Measurements from ENCODE around the gene DUSP22.
"Not testable (repeated sequence)": the region's sequence is repeated elsewhere in the genome, so short reads cannot be mapped to it uniquely, and the experiment has no call there.

Gene DUSP22

DNA sequence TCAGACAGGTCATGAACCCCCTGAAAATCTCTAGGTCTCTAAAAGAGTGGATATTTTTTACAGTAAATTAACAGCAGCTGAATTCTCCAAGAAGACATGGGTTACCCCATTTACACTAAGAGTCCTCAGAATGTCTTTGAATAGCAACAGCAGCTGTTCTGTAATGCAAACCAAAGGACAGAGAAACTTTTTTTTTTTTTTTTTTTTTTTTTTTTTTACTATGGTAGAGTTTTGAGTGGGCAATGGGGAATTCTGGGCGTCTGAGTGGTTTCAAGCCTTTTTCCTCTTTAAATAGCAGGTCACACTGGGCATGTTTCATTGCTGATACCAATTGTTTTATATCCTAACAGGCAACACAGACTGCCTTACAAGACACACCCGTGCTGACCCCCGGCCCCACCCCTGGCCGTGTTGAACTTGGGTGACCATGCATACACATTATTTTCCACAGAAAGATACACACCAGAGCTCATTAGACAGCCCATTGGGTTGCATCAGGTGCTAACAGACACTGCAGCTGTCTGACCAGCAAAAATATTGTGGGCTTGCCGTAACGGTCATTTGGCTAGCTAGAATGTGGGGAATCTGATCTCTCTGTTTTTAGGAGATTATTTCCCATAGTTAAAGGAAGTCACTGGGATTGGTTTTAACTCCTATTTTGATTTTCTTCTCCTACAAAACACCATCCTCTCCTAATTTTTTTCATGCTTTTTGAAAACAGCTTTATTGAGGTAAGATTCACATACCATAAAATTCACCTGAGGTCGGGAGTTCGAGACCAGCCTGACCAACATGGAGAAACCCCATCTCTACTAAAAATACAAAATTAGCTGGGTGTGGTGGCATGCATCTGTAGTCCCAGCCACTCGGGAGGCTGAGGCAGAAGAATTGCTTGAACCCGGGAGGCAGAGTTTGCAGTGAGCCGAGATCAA, 72.6 kb downstream of the DUSP22 start:
- no peak for DNase-seq (ENCODE audit: low spot score)

DNA sequence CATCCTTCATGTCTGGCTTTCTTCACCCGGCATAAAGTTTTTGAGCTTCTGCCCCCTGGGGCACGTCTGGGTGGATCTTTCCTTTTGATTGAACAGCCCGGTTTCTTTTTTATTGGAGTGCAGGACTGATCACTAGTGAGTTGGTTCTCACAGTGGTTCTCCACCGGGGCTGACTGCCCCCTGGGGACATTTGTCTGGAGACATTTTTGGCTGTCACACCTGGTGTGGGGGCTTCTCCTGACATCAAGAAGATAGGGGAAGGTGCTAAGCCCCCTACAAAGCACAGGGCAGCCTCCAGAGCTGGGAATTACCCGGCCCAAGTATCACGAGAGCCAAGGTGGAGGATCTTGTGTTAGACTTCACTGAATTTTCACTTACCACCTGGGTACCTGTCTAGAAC, 73.5 kb downstream of the DUSP22 start:
- DNase-seq (ENCODE audit: low spot score) = no peak

DNA sequence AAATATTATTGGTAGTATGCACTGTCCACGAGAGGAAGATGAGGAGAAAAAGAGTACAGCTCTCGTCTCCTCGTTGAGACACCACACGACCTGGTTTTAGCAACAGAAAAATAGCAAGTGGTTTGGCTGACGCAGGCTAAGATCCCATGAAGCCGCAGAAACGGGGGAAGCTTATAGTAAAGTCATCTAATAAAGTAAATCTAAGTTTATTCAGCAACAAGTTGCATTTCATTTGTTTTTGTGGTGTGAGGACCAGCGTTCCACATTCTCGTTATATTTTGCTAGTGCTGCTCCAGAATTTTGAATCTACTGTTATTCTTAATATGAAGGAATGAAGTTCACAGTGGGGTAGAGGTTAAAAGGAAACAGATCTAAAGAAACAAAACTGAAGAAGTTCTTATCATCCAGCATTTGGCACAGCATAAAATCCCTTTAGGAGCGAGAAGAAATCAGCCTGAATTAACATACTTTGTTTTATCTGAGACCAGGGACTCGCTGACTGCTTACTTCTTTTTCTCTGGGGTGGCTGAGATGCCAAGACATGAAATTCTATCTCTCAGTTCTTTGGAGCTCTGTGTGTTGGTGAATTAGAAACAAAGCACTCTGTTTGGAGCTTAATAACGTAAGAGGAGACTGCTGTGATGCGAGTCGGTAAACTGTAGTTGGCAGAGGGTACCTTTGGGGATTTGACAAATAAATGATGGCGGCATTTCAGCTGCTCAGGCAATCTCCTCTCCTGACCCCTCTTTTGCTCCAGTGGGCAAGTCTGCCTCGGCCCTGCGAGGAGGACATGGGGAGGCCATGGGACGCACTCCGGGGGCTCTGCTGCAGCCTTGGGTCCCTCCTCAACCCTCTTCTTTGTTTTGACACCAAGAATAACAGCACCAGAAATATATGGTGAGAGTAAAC, 74.4 kb downstream of the DUSP22 start:
- DNase-seq (ENCODE audit: low spot score) = no peak

DNA sequence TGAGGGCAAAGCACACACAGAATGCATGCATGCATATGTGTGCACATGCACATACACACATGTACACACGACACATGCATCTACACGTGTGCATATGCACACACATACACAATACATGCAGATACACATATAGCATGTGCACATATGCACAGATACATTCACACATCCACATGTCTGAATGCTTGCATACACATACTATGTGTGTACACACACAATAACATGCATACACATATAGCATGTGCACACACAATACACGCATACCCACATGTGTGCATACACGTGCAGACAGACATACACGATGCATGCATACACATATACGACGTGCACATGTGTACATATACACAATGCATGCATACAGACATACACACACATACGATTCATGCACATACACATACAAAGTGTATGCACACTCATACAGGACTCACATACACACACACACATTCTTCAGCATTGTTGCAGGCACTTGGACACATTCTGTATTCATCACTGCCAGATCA, 75.1 kb downstream of the DUSP22 start:
- no peak for DNase-seq (ENCODE audit: low spot score)

DNA sequence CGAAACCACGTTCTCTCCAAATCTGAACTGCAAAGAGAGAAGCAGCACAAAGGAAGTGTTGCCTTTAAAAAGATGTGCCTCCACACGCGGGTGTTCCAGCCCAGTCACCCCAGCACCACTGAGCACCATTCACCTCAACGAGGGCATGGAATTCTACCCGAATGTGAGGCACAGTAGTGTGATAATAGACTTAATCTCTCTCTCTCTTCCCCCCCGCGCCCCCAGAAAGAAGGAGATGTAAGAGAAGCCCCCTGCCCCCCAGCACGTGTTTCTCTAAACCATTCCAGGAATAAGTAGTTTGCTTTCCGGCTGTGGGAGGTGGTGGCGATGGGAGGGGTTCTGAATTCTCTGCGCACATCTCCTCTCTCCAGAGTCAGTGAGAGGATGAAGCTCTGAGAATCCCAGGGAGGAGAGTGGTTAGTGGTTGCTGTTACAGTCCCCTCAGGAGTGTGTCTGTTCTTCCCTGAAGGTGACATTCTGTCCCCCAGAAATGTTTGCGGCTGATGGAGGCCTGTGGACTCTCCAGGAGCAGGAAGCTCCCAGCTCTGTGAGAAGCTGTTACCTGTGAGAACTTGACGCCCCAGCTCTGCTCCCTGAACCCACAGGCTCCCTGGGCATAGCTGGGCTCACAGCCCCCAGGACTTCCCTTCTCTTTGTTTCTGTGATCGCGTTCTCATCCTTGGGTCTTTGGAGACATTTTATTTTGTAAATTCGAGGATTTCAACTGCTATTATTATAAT, 75.8 kb downstream of the DUSP22 start:
- no peak for DNase-seq (ENCODE audit: low spot score)

DNA sequence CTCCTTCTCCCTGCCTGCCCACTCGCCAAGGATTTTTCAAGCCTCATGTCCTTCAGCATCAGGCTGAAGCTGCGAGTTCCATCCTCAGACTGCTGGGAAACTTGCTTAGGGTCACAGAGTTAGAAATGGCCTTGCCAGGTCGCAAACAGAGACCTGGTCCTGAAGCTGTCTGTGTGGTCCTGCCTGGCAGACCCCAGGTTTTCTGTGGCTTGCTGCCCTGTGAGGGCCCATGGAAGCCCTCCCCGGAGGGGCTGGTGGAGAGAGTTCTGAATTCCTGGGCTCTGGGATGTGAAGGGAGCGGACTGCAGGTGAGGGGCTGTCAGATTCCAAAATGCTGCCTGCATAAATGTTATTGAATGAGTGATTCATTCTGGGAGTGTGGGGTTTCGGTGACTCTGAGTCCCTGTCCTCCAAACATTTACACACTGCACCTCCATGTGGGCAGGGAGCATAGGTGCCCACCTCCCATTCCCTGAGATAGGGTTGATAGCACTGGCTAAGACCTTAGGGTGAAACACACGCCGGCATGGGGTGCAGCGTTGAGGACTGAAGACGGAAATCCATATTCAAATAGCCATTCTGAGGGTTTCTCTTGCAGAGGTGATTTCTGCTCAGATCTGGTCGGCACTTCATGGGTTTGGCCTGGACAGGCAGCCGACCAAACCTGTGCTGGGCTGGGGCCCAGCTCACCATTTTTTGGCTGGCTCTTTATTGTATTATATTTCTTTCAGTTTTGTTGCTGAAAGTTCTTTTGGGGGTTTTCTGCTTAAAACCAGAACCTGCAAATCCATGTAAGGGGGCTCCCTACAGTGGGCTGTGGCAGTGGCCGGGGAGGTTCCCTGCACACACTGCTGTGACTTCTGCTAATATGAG, 77.5 kb downstream of the DUSP22 start:
- DNase-seq (ENCODE audit: low spot score) = no peak

DNA sequence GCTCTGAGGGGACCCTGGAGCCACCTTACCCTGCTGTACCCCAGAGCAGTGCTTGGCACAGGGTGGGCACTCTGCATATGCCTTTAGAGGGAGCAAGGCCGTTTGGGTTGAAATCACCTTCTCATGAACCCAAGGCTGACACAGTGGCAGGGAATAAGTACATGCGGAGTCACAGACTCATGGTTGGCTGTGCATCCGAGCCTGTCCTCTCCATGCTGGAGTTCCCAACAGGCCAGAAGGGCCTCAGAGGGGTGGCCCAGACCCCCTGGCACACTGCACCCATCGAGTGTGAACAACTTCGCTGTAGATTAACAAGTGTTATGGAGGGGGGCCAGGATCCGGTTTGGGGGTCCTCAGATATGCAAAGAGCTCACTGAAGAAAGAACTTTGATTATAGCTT, 78.3 kb downstream of the DUSP22 start:
- no peak for DNase-seq (ENCODE audit: low spot score)

DNA sequence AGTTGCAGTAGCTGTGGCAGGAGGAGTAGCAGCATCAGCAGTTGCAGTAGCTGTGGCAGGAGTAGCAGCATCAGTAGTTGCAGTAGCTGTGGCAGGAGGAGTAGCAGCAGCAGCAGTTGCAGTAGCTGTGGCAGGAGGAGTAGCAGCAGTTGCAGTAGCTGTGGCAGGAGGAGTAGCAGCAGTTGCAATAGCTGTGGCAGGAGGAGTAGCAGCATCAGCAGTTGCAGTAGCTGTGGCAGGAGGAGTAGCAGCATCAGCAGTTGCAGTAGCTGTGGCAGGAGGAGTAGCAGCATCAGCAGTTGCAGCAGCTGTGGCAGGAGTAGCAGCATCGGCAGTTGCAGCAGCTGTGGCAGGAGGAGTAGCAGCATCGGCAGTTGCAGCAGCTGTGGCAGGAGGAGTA, 79.6 kb downstream of the DUSP22 start:
- not testable (repeated sequence) for DNase-seq (ENCODE audit: low spot score)

DNA sequence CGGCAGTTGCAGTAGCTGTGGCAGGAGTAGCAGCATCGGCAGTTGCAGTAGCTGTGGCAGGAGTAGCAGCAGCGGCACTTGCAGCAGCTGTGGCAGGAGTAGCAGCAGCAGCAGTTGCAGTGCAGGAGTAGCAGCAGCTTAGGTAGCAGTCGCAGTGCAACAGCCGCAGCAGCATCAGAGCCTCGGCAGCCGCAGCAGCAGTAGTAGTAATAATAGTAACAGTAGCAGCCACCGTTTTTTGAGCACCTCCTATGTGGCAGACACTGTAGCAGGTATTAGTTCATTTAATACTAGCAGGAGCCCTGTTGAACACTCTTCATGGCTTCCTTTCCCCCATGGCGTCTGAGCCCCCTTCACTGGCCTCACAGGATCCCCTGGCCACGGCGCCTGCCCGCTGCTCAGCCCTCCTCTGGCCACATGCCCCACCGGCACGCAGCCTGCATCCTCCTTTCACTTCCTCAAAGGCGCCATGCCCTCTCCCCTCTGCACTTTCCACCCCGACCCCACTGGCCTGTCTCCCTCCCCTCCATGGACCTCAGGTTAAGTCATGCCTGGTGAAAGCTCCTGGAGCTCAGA, 80.1 kb downstream of the DUSP22 start:
- no peak for DNase-seq (ENCODE audit: low spot score)

DNA sequence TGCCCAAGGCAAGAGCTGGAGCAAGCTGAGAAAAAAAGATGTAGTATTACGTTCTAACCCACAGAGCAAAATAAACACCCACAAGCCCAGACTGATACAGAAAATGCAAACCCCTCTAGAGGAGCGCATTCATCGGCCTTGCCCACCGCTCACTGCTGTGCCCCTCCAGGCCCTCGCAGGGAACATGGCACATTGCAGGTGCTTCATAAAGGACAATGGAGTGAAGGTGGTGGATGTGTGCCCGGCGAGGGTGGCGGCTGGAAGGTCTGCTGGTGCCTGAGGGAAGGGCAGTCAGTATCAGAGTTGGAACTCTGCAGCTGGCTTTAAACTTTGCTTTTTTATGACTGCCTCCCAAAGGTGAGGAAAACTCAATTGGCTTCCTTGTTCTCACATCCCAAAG, 80.7 kb downstream of the DUSP22 start:
- no peak for DNase-seq (ENCODE audit: low spot score)

DNA sequence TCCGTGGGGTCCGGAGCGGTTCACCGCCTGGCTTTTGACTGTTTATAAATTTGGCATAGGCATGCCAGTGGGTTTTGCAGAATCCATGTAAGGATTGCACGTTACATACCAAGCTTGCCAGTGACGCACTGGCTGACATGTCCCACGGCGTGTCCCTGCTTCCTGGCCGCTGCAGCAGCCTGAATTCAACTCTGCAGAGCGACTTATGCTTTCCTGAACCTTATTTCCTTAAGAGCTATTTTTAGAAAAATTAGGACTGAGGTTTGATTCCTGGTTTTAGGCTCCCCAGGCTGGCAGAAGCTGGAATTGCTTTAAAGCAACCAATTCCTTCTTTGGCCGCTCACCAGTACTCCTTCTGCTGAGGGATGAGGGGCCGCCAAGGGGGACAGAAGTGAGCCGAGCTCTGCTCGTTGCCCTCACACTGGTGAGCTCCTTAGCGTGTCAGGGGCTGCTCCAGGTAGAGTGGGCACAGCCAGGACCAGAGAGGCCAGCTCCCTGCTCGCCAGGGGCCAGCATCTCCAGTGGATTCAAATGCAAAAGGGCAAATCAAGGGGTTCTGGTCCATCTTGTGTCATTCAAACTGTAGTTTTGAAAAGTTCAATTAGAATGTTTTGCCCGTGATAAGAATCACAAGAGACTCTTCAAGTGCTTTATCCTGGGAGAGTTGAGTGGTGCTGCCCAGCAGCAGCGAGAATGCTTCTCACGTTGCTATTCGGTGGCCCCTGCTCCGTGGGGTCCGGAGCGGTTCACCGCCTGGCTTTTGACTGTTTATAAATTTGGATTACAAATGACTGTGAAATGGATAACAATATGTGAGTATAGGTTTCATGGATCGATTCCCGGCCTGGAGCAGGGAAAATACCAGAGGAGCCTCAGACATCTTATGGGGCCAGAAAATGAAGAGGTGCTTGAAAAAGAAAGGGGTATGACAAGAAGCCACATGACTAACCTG, 81.8 kb downstream of the DUSP22 start:
- no peak for DNase-seq (ENCODE audit: low spot score)

DNA sequence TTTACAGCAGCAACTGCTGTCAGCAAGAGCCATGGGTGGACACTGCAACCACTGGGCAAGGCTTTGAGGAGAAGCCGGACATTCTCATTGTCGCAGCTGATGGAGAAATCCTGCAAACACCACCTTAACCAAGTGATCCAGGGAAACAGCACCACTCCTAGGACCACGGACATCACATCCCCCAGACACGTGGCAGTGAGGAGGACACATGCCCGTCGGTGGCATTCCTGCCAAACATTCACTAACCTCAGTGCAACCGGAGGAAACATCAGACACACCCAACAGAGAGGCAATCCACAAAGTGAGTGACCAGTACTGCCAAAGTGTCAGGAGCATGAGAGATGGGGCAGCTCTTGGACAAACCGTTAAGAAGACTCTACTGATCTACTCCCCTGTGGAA, 82.7 kb downstream of the DUSP22 start:
- no peak for DNase-seq (ENCODE audit: low spot score)

DNA sequence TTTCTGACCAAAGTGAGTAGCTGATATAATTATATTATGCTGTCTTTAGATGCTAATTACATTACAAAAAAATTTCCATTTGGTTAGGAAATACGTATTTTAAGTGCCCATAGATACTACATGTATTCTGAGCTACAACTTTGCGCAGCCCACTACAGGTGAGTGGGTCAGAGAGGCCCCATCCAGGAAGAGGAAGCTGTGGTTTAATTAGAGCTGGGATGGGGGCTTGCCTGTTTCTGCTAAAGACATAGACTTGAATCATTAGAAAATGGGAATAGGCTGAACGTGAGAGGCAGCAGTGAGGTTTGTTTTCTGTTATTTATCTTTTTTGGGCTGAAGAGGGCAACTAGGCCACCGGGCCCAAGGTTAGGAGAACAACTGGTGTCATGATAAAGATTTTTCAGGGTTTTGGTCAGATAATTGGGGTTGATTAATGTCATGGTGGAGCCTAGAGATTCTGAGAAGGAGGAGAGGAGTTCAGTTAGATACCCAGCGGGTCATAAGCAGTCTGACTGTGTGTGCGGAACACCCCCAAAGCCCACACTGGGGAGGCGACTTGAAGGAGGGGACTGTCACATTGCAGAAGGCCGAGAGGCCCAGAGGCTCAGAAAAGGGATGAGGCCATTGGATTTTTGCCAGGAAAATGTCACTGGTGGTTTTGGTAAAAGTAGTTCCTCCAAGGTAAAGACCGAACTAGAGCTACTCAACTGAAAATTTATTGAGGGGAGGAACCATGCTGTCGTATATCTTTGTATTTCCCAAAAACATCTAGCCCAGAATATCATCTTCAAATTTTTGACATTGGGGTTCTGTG, 84.7 kb downstream of the DUSP22 start:
- no peak for DNase-seq (ENCODE audit: low spot score)

DNA sequence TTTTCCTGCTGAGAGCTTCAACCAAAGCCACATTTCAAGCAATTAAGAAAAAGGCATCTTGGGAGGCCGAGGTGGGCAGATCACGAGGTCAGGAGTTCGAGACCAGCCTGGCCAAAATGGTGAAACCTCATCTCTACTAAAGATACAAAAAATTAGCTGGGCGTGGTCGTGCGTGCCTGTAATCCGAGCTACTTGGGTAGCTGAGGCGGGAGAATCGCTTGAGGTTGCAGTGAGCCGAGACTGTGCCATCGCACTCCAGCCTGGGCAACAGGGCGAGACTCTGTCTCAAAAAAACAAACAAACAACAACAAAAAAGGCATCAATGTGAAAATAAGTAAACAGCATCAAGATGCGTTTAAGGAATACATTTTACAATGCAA, 85.3 kb downstream of the DUSP22 start:
- DNase-seq (ENCODE audit: low spot score) = not testable (repeated sequence)

DNA sequence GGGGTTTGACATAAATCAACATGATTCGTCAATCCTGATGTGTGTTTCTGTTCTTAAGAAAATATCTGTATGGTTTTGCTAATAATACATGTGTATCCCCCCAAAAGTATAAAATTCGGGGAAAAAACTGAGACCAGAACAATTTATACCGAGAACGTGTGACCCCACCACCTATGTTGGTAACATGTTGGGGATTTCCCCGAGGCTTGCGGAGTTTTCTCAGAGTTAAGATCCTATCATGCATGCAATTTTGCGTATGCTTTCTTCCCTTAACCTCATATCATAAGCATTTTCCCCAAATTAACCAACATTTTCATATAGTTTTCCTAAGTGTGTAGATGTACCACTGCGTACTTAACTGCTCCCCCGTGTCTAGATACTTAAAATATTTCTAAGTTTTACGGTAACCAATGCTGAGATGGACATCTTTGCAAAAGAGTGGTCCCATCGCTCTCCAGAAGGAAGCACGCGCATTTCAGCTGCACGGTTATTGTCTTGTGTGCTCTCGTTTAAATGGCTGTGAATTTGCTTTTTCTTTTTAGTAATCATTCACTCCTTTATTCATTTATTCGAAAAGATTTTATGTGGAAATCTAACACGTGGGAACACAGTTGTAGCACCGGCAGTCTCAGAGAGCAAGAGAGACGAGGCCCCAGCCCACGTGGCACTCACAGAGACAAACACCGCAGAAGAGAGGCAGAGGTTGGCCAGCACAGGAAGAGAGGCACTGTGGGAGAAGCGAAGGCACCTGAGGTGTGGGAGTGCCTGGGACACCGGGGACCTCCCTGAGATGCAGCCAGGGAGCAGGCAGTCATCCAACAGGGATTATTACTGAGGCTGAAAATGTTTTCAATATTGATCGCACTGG, 86.0 kb downstream of the DUSP22 start:
- DNase-seq (ENCODE audit: low spot score) = no peak

DNA sequence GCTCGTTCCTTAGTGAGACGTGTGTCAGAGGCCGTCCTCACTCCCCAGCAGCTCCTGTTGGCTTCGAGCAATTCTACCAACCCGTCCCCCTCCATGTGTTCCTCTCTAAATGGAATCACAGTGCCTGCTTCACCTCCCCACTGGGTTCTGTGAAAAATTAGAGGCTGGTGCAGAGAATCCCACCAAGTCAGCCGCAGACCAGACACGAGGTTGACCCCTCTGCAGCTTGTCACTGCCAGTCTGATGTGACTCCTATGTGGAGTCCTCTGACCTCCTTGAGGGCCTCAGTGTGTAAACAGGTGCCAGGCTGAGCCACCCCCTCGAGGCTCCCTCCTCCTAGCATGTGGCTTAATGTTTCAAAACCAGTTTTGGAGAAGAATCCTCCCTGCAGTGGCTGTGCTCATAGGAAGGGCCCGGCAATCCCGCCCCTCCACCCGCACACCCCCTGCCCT, 86.7 kb downstream of the DUSP22 start:
- DNase-seq (ENCODE audit: low spot score) = no peak

DNA sequence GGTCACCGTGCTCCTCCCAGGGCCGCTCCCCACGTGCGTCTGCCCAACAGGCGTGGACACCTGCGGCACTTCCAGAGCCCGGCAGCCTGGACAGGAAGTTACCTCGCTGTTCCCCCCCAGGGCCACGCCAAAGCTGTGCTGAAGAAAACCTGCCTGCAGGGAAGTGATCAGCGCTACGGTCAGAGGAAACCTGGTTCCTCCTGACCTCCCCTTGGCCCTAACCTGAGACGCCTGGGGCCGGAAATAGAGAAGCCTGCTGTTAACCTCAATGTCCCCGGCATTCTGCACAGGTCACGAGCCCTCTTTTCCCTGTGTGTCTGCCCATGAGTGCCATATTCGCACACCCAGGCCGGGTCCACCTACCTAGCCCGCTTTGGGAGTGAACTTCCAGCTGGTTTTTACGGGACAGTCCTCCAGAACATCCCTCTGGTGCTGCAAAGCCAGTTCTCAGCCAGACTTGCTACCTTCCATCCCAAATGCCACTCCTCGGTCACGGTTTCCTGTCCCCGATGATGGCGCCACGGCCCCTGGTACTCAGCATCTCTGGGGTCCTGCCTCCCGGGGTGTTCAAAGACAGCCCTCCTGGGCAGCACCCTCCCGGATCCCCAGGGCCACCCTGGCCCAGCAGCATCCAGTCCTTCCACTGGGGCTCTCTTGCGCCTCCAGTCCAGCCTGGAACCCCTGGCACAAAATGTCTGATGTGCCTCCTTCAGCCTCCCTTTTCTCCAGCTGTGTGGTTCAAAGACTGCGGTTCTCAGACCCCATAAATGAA, 87.3 kb downstream of the DUSP22 start:
- DNase-seq (ENCODE audit: low spot score) = no peak

All from D341Med (cell line).